Fibroblast of skin of left quadriceps (primary cell): Measurements from ENCODE around the gene OR2M4.
"Not testable (repeated sequence)": the region's sequence is repeated elsewhere in the genome, so short reads cannot be mapped to it uniquely, and the experiment has no call there.

ENCODE experiments used
- DNase-seq, 2 experiments: peaks; one replicate each; pipeline ENCODE4 v3.0.0-alpha.2; 2013; ENCODE audit warnings: low read depth in 2 of 2

The OR2M4 gene, protein sequence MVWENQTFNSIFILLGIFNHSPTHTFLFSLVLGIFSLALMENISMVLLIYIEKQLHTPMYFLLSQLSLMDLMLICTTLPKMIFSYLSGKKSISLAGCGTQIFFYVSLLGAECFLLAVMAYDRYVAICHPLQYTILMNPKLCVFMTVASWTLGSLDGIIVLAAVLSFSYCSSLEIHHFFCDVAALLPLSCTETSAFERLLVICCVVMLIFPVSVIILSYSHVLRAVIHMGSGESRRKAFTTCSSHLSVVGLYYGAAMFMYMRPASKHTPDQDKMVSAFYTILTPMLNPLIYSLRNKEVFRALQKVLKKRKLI

DNA sequence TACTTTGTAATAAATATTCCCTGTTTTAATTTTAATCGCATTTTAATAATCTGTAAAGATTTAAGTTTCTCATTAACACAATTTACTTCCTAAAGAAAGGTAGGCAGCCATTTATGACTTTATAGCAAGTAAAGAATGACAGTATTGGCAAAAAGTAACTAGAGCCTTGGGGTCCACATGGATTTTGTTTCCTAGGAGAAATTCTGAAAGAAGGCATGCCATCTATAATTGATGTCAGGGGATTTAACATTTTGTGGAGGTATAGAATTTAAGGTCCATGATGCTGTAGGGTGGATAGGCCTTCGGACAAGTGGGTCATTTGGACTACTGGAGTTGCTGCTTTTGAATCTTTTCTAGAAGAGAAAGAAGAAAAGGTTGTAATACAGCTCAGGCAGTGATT lies at the start of gene OR2M4:
Gene OR2M4 (plus strand): TSS at position 301 of the 400 bp plus-strand sequence. CDS start 7,512 bp downstream, outside the sequence.
- DNase-seq: no peak

DNA sequence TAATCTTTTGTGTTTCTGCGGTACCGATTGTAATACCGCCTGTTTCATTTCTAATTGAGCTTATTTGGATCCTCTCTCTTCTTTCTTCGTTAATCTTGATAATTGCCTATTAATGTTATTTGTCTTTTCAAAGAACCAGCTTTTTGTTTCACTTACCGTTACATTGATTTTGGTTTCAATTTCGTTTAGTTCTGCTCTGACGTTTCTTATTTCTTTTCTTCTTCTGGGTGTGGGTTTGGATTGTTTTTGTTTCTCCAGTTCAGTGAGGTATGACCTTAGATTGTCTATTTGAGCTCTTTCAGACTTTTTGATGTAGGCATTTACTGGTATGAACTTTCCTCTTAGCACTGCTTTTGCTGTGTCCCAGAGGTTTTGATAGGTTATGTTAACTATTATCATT lies 47.2 kb upstream of the OR2M4 start:
- DNase-seq: no peak

DNA sequence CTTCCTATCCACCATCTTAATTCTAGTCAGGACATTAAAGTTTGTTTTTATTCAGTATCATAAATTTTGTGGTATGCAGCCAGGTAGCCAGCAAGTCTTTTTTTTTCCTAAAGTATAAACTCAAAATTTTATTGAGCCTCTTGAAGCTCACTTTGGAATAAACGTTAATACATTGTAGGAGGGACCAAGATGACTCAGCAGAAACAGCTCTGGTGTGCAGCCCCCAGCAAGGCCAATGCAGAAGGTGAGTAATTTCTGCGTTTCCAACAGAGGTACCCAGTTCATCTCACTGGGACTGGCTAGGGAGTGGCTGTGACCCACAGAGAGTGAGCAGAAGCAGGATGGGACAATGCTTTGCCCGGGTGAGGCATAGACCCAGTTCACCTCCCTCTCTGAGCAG lies 43.9 kb upstream of the OR2M4 start:
- DNase-seq: no peak

DNA sequence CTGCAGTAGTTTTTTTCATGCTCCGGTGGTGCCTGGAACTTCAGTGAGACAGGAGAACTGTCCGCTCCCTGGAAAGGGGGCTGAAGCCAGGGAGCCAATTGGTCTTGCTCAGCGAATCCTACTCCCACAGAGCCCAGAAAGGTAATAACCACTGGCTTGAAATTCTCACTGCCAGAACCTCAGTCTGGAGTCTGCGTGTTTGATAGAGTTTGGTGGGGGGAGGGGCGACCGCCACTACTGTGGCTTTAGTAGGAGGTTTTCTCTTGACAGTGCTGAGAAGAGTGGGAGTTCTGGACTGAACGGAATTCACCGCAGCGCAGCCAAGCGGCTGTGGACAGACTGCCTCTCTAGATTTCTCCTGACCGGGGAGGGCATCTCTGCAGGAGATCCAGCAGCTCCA lies 42.2 kb upstream of the OR2M4 start:
- DNase-seq: no peak

DNA sequence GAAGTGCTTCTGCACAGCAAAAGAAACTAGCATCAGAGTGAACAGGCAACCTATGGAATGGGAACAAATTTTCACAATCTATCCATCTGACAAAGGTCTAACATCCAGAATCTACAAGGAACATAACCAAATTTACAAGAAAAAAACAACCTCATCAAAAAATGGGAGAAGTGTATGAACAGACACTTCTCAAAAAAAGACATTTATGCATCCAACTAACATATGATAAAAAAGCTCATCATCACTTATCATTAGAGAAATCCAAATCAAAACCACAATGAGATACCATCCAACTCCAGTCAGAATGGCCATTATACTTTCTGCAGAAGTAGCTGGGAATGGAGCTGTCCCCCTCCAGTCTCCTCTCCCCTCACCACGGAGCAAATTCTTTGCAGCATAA lies 37.1 kb upstream of the OR2M4 start:
- DNase-seq: no peak

DNA sequence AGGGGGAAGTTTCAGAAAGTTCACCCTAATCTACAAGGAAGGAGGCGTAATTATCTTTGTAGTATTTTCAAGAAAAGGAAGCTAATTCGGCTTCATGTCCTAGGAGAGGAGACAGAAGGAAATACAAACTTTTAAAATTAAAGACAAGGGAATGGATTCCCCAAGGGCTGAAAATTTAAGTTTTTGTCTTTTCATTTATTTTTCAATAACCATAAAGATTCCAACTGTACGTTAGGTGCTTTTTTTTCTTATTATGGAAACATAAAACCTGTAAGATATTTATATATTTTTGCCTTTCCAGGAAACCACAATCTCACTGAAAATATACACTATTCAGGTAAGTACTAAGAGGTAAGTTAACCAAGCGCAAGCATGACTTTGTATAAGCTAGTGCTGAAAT lies 34.3 kb upstream of the OR2M4 start, which contains the start of gene OR2M3:
Gene OR2M3 (plus strand): TSS at position 301 of the 400 bp plus-strand sequence. CDS start 5,803 bp downstream, outside the sequence.
- DNase-seq: no peak

DNA sequence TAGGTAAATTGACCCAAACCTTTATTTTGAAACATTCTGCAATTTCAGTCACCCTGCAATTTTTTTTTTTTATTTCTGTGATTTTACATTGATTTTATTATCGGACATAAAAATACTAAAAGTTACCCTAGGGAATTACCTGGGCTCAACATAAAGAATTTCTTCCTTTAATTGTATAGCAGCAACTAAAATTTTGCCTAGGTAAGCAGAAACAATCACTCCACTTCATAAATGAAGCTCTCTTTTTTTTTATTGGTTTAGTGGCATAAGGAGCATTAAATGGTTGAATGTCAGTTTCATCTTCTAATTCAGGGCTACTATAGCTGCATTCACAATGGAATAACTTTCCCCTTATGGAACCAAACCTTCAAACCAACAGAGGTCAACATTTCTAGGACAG lies 15.3 kb upstream of the OR2M4 start:
- no peak for DNase-seq

DNA sequence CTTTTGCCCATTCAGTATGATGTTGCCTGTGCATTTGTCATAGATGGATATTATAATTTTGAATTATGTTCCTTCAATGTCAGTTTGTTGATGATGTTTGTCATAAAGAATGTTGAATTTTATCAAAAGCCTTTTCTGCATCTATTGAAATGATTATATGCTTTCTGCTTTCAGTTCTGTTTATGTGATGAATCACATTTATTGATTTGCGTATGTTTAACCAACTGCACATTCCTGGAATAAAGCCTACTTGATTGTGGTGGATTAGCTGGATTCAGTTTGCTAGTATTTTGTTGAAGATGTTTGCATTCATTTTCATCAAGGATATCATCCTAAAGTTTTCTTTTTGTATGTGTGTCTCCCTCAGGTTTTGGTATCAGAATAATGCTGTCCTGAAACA lies 5.7 kb upstream of the OR2M4 start:
- DNase-seq: no peak

DNA sequence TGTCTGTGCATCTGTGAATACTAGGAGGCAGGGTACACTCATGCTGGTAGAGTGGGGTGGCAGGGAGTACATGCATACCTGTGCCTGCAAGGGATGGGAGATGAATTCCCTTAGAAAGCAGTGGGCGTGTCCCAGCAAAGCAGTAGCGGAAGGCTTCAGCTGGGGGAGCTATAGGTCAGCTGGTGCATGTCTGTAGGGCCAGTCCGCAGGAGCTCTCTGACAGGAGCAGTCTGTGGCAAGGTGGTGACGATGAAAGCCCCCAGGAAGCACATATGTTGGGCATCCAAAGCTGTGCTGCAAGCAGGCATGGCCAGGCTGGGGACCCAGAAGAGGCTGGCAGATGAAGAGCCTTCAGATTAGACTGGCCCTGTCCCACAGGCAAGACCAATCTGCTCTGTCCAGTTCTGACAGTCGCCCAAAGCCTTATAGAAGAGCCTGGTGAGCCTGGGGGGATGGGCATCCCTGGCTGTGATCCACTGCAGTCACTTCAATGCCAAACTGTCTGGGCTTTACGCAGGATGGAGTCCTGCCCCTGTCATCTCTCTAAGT lies 1.8 kb upstream of the OR2M4 start:
- no peak for DNase-seq

DNA sequence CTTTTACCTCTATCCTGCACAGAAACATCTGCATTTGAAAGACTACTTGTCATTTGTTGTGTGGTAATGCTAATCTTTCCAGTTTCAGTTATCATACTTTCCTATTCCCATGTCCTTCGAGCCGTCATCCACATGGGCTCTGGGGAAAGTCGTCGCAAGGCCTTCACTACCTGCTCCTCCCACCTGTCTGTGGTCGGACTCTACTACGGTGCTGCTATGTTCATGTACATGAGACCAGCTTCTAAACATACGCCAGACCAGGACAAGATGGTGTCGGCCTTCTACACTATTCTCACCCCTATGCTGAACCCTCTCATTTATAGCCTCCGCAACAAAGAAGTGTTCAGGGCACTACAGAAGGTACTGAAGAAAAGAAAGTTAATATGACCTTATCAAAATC lies 8.3 kb downstream of the OR2M4 start:
- no peak for DNase-seq

DNA sequence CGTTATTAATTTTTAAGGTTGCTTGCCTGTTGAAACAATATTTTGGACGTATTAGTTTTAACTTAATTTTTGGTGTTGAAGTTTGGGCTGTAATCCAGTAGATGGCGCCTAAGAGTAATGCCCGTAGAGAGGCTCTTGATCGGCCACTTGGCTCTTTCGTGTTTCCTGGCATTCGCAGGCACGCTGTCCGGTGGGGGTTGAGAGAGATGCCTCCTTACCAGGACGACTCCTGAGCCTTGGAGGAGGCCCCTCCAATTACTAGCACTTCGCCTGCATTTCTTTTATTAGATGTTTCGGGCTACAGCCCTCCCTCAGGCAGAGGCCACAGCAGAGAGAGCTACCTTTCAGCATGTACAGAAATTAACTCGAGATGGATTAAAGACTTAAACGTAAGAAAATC lies 12.0 kb downstream of the OR2M4 start:
- DNase-seq: no peak

DNA sequence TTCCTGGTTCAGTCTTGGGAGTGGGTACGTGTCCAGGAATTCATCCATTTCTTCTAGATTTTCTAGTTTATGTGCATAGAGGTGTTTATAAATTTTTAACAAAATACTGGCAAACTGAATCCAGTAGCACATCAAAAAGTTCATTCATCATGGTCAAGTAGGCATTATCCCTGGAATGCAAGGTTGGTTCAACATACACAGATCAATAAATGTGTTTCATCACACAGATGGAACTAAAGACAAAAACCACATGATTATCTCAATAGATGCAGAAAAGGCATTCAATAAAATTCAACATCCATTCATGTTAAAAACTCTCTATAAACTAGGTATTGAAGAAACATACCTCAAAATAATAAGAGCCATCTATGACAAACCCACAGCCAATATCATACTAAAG lies 28.1 kb downstream of the OR2M4 start:
- not testable (repeated sequence) for DNase-seq

DNA sequence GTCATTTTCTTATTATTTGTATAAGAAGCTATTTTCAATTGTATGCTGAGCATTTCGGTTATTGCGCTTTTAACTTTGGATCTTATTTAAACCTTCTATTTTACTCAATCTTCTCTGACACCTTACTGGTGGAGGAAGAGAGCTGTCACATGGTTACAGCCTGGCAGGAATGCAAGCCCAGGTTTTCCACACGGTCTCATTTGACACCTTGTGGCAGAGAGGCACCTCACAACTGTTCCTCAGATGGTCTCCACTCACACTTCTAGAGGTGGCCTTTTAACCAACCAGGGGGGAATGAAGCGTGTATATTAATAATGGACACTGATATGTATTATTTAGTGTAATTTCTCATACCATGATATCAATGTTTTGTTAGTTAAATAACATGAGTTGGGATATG lies 37.0 kb downstream of the OR2M4 start:
- DNase-seq: no peak

DNA sequence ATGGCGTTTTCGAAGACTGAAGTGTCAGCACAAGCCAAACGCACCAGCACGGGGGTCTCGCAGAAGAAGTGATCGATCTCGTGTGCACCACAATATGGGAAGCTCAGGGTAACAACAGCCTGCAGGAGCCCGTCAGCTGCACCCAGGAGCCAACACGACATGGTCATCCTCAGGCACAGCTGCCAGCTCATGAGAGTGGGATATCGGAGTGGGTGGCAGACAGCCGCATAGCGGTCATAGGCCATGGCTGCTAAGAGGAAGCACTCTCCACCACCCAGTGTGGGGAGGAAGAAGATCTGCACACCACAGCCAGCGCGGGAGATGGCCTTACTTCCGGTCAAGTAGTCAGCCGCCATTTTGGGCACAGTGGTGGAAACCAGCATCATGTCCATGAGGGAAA lies 42.0 kb downstream of the OR2M4 start:
- not testable (repeated sequence) for DNase-seq

DNA sequence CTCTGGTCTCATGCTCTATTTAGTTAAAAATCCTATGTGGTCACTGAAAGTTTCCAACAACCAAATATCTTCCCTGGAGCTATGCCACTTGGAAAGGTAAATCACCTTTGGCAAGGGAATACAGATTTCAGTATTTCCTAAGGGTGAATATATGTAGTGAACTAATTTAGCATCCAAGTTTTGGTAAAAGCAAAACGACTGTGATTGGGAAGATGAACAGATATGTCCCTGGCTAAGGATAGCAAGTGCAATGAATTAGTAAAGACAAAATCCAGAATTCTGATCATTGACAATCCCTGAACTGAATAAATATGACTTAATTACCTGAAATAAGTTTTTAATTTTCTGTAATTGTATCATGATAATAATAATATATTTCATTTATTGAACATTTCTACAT lies 46.7 kb downstream of the OR2M4 start, which contains the start of gene OR2T33:
Gene OR2T33 (minus strand): TSS at position 101 of the 400 bp plus-strand sequence. CDS start 4,162 bp downstream, outside the sequence.
- no peak for DNase-seq

DNA sequence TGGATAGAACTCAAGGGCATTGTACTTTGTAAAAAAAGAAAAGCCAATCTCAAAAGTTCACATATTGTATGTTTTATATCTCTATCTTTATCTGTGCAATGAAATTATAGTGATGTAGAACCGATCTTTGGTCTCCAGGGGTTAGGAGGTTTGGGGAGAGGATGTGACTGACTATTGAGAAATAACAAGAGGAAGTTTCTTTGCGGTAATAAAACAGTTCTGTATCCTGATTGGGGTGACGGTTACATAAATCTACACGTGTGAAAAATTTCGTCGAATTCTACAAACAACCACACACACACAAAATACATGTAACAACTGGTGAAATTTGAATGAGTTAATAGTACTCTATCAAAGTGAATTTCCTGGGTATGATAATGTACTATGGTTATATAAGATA lies 57.2 kb downstream of the OR2M4 start:
- DNase-seq: no peak
